ENCODE results near the gene NALCN.

Gene NALCN

DNA sequence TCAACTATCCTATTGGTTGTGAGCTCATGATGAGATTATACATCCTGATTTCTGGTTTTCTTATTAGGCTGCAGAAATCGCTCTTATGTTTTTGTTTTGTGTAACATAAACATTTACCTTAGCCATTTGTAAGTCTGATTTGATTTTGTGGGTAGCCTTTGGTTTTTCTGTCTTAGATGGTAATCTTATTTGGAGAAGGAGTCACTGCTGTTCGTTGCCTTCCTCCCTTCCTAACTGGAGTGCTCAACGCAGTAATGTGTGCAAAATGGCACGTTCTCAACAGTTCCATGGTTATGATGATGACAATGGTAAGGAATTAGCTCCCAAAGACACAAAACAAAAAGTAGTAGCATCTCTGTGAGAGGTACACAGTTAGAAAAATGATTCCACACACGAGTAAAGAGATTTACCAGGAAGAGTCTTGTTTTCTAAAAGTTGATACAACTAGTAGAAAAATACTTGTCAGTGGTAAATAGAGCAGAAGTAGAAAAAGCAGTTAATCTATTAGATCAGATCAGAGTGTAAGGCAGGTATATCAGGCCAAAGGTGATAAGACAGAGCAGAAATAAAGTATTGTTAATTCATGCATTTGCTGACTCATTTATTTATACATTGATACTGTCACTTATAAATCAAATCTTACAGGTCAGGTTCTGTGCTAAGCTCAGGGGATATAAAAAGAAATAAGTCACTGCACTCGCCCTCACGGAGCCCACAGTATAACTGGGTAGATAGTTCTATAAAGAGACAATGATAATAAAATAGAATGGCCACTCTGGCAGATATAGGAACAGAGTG is 270.0 kb downstream of the NALCN start:
- TF ChIP-seq GATA3 (IDR thresholded peaks at IDR 0.05; ENCODE audit: low read depth, low read length) = no peak

- no peak for TF ChIP-seq GATA3 (IDR thresholded peaks at IDR 0.05; ENCODE audit: low read depth, low read length)
- TF ChIP-seq GATA2 (IDR thresholded peaks at IDR 0.05; ENCODE audit: low read depth, low read length) = no peak
These were observed 271.4 kb downstream of the NALCN start for GRCh38 chr13:101144808-101145419.

DNA sequence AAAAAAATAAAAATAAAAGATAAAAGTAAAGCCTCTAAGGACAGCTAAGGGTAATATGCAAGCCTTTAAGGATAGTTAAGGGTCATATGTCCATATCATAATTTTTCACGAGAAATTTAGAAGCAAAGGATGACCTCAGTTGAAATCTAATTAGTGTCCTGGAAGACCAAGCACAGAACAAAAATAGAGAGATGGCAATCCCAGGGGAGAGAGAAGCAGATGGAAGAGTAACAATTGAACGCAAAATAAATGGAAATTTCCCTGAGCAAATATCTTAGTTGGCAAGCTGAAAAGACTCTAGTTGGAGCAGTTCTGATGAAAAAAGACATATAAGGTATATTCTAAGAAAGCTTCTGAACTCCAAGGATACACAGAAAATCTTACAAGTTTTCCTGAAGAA is 275.4 kb downstream of the NALCN start:
- TF ChIP-seq GATA3 (IDR thresholded peaks at IDR 0.05; ENCODE audit: low read depth, low read length) = no peak
- no peak for TF ChIP-seq GATA2 (IDR thresholded peaks at IDR 0.05; ENCODE audit: low read depth, low read length)

DNA sequence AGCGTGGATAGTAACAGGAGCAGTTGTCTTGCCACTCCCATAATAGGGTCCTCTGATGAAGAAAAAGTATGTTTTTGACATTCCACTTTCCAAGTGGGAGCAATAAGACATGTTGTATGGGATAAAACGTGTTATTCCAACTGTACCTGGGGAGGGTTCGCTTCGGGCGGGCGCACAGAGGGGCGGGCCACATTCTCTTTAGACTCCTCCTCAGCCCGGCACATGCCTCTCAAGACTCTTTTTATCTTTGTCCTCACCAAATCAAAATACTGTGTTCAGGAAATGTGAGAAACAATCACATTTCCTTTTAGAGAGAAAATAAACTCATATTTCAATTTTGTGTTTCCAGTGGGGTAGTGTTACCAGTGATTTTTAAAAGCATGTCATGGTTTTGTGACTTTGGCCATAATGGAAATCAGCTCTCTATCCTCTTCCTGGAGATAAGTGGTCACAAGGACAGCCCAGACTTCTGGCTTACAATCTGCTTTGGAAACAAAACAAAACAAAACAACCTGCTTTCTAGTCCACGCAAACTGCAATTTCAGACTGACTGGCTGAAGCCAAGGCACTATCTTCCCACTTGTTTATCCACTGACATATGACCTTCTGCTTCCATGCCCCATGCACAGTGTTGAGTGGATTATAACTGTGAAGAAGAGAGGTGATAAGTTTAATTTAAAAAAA is 276.1 kb downstream of the NALCN start:
- TF ChIP-seq GATA3 (IDR thresholded peaks at IDR 0.05; ENCODE audit: low read depth, low read length) = no peak
- TF ChIP-seq GATA2 (IDR thresholded peaks at IDR 0.05; ENCODE audit: low read depth, low read length) = no peak

GRCh38 chr13:101139081-101139480 is 277.2 kb downstream of the NALCN start:
- TF ChIP-seq GATA3 (IDR thresholded peaks at IDR 0.05; ENCODE audit: low read depth, low read length) = no peak

DNA sequence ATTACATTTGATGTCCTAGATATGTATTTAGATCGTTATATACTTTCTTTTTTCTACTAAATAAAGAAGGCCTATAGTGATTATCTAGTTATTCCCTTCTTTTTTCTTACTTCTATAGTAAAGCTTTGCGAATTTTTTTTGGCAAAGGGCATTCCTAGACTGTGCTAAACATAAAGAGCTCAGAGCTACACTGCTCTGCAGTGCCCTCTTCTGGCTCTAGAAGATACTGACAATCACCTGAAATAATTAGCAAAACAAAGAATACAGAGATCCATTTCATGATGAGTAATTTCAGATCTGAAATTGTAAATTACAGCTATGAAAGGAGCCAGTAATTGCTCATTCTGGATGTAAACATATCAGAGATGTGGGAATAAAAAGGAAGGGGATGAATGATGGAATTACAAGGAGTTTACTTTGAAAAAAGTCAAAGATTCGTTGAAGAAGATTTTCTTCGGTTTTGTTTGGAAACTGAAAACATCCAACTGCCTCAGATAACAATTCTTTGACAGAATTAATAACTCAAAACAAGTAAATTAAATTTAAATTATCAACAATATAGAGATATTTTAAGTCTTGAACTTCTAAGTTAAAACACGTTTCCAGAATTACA is 288.5 kb downstream of the NALCN start:
- no peak for TF ChIP-seq GATA2 (IDR thresholded peaks at IDR 0.05; ENCODE audit: low read depth, low read length)
- TF ChIP-seq GATA3 (IDR thresholded peaks at IDR 0.05; ENCODE audit: low read depth, low read length) = no peak

- no peak for TF ChIP-seq GATA2 (IDR thresholded peaks at IDR 0.05; ENCODE audit: low read depth, low read length)
- TF ChIP-seq GATA3 (IDR thresholded peaks at IDR 0.05; ENCODE audit: low read depth, low read length) = no peak
These were observed 293.3 kb downstream of the NALCN start for GRCh38 chr13:101123028-101123427.

DNA sequence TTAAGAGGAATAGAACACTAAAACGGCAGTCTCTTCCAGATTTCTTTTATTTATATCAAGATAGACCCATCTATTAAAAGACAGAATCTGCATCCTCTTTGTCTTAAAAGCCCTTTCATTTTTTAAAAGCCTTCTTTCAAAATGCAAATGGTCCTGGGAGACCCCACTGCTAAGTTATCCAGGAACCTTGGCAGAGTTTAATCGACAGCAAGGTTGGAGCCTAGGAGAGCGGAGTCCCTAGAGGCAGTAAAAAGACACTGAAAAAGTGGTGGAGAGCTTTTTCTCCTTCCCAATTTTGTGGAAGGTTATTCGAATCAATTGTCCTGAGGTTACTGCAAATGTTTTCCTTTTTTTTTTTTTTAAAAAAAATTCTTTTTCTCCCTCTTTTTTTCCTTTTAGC is 294.7 kb downstream of the NALCN start:
- no peak for TF ChIP-seq GATA3 (IDR thresholded peaks at IDR 0.05; ENCODE audit: low read depth, low read length)

DNA sequence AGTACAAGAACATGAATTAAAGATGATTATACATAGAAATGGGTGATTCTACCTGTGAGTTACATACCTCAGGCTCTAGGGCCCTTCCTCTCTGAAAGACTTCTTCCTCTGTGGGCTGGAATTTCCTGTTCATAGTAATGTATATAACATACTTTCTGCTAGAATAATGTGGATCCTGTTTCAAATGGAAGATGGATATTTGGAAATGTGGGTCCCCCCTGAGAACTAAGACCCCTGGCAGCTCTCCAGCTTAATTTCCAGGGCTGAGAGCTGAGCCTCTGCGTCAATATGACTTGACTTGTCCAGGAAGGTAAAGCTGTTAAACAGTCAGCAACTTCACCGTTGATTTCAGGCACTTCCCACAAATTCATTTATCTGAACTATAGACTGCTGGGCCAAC is 296.3 kb downstream of the NALCN start:
- TF ChIP-seq GATA2 (IDR thresholded peaks at IDR 0.05; ENCODE audit: low read depth, low read length) (no peak), GATA3 (IDR thresholded peaks at IDR 0.05; ENCODE audit: low read depth, low read length) (no peak)

DNA sequence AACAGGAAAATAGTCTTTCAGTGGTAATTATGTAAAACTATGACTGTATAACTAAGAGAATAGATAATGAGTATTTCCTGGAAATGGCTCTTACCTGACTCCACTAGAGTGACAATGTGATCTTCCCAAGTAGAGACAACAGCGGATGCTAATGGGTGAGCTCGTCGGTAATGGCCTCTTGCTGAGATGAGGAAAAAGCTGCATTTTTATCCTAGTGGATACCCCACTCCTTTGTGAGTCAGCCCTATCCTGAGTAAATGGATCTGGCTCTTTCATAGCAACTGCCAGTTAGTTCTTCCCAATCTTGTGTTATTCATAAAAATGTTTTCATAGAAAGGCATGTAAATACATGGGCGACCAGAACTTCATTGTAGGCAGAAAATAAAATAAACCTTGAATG is 299.5 kb downstream of the NALCN start:
- TF ChIP-seq GATA2 (IDR thresholded peaks at IDR 0.05; ENCODE audit: low read depth, low read length) = no peak
- no peak for TF ChIP-seq GATA3 (IDR thresholded peaks at IDR 0.05; ENCODE audit: low read depth, low read length)

DNA sequence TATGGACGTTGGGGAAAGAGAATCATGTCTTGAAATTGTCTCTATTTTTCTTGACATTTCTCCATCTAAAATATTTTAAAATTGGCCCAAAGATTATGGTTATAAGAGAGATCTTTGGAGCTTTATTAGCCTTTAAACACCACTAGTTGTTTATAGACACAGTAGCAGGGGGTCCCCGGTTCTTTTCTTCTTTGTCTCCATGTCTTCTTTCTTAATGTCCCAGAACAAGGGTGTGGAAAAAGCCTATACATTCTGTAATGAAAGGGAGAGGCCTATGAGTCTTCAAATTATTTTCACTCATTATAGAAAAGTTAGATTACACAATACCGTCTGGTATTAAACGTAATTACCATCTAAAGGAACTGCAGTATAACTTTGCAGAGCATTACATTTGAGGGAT is 300.0 kb downstream of the NALCN start:
- TF ChIP-seq GATA3 (IDR thresholded peaks at IDR 0.05; ENCODE audit: low read depth, low read length) (no peak), GATA2 (IDR thresholded peaks at IDR 0.05; ENCODE audit: low read depth, low read length) (no peak)

GRCh38 chr13:101115762-101116171 is 300.5 kb downstream of the NALCN start:
- TF ChIP-seq GATA3 (IDR thresholded peaks at IDR 0.05; ENCODE audit: low read depth, low read length) (no peak), GATA2 (IDR thresholded peaks at IDR 0.05; ENCODE audit: low read depth, low read length) (no peak)

DNA sequence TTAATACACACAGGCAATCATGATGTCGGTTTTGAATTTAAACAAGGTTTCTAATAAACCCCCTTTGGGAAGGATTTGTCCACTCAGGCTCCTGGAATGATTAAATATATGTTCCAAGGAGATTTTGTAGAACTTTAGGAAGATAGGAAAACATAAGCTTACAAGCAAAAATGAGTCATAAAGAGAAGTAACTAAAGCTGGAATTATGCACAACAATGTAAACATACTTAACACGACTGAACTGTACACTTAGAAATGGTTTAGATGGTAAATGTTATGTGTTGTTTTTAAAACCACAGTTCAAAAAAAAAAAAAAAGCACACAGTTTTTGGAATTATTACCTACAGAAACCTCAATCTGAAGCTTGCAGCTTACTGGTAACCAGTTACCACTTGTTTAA is 304.4 kb downstream of the NALCN start:
- TF ChIP-seq GATA2 (IDR thresholded peaks at IDR 0.05; ENCODE audit: low read depth, low read length) = no peak
- TF ChIP-seq GATA3 (IDR thresholded peaks at IDR 0.05; ENCODE audit: low read depth, low read length) = no peak

DNA sequence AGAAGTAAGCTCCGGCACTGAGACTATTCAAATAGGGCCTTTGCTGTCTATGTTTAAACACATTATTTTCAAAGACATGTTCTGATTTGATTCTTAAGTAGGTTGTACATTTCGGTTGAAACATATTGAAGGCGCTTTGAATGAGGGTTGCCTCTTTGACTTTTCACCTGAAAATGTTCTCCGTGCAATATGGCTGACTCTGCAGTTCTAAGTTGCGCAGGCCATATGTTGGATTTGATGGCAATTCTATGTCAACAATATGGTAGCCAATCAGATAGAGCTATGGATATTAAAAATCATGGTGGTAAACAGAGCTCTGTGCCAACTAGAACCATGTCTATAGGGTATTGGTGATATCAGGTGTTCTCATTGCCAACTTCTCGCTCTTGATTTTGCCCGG is 307.3 kb downstream of the NALCN start:
- TF ChIP-seq GATA3 (IDR thresholded peaks at IDR 0.05; ENCODE audit: low read depth, low read length) = no peak
- TF ChIP-seq GATA2 (IDR thresholded peaks at IDR 0.05; ENCODE audit: low read depth, low read length) = no peak

DNA sequence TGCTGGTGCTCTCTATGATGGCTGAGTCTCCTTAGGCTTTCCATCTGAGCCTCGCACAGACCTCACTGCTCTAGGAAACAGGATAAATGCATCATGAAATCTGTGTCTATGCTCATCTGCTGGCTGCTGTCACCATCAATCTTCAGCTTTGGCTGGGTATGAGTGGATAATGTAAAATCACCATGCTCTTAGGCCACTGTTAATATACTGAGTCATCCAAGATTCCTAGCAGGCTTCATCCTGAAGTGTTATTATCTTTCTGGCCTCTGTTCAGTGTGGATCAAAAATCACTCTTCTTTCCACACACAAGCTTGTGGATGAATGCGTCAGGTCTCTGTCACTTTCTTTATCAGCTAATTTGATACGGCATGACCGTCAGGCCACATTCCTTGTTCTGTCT is 317.4 kb downstream of the NALCN start:
- TF ChIP-seq GATA2 (IDR thresholded peaks at IDR 0.05; ENCODE audit: low read depth, low read length) = no peak
- TF ChIP-seq GATA3 (IDR thresholded peaks at IDR 0.05; ENCODE audit: low read depth, low read length) = no peak
